ENCODE measurements around the gene PDSS2.
"Not testable (repeated sequence)": the region's sequence is repeated elsewhere in the genome, so short reads cannot be mapped to it uniquely, and the experiment has no call there.

Gene PDSS2

DNA sequence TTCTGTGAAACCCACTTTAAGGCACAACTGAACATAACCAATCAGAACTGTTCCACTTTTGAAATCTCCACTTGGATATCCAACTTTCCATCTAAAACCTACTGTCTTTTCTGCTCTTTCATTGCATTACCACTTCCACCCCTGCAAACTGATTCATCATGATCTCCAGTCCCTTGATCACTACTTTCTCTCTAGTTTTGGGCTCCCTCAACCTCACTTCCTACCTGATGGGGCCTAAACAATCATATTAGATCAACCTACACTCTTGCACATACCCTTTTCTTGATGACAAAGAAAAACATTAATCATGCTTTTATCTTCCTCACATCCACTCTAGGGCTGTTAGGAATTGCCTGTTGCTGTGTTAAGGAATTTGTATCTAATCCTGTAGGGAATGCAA is 137.6 kb downstream of the PDSS2 start:
- DNase-seq (ENCODE audit: low read depth in 2 of 2), result no peak

DNA sequence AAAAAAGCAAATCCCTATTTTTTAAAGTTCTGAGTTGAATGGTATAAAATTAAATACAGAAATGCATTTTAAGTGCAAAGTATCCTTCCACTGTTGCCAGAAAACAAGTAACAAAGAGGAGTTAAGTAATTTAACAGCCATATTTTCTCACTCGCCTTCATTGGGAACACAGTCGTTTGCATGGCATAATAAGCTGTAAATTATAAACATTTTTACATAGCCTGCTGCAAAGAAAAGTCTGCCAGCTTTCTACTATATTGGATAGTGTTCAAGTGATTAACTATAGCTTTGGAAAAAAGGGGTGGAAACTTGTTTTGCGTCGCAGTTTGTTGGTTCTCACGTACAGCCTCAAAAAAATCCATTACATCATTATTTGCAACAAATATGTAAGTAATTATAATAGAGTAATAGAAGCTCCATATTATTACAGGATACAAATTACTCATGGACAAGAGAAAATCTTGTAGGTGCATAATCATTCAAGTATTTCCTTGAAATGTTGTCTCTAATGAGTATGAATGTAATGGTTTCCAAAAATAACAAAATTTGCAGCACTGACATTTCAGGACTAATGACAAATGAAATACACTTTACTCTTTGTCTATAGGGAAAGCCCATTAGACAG is 139.3 kb downstream of the PDSS2 start:
- DNase-seq (ENCODE audit: low read depth in 2 of 2), result no peak

DNA sequence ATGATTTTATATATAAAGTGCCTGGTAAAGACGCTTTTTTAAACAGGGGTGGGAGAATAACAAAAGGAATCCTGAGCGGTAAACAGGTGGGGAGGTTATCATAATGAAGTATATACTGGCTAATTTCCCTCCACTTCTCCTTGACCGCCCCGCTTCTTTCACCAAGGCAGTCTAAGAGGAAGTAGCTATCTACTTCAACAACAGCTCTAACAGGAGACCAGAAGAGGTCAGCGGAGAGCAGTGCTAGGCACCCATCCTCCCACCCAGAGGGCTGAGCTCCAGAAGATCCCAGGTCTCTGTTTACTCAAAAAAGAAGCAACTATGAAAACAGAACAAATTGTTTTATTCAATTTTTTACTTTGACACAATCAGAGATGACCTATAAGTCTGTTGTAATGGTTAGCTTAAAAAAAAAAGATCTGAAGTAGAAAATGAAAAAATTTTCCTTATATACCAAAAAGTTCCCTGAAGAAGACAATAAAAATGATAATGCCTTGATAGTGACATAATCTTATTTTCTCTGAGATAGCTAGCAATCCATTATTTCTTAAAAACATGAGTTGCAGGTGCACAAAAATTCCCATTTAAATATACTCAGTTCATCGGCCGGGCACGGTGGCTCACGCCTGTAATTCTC is 141.1 kb downstream of the PDSS2 start:
- DNase-seq (ENCODE audit: low read depth in 2 of 2), result no peak

DNA sequence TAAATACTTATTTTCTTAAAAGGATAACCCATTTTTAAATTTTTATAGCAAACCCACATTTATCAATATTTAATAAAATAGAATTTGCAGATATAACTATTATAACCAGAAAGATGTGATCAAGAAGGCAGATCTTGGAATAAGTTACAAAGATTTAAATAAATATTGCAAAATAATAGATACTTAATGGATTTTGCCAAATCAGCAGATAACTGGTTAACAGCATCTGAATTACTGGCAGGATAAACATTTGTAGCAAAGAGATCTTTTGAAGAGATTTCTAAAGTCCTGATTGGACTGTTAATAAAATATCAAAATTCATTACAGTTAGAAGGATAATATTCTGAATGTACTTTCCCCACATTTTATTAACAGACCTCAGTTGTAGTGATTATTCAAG is 144.2 kb downstream of the PDSS2 start:
- DNase-seq (ENCODE audit: low read depth in 2 of 2), result no peak

DNA sequence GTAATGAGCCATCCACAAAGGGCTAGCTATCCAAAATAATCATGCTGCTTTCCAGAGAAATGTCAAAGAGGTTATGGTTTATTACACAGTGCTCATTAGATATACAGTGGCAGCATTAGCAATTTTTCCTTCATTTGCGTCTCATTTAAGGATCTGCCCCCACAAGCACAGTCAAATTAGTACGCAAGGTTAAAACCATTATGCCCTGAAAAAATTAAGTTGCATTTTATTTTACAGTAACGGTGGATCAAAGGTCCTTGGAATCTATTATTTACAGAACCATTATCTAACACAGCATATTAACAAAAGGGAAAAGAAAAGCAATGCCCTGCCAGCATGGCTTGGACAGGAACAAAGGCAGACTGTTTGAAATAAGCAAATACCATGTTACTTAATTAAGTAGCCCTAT is 144.8 kb downstream of the PDSS2 start:
- no peak for DNase-seq (ENCODE audit: low read depth in 2 of 2)

DNA sequence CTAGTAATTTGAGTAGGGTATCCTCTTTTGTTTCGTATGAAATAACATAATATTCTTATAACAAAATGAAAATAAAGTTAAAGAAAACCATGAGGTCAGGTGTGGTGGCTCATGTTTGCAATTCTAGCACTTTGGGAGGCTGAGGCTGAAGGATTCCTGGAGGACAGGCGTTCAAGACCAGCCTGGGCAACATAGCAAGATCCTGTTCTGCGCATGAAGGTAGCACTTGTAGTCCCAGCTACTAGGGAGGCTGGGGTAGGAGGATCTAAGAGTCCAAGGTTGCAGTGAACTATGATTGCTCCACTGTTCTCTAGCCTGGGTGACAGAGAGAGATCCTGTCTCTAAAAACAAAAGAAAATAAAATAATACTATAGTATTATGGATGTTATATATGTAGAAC is 145.6 kb downstream of the PDSS2 start:
- no peak for DNase-seq (ENCODE audit: low read depth in 2 of 2)

GRCh38 chr6:107310362-107310761 is 149.0 kb downstream of the PDSS2 start:
- DNase-seq (ENCODE audit: low read depth in 2 of 2), result no peak

GRCh38 chr6:107308677-107309076 is 150.7 kb downstream of the PDSS2 start:
- no peak for DNase-seq (ENCODE audit: low read depth in 2 of 2)

DNA sequence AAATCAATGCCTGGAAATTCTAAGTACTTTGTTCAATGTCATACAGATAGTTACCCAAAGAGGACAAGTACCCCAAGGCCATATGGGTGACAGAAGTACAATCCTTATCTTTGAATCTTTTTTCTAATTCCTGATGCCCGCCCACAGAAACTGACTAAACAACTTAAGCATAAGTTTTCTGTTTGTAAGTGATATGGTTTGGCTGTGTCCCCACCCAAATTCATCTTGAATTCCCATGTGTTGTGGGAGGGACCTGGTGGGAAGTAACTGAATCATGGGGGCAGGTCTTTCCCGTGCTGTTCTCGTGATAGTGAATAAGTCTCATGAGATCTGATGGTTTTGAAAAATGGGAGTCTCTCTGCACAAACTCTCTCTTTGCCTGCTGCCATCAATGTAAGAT is 153.4 kb downstream of the PDSS2 start:
- not testable (repeated sequence) for DNase-seq (ENCODE audit: low read depth in 2 of 2)

DNA sequence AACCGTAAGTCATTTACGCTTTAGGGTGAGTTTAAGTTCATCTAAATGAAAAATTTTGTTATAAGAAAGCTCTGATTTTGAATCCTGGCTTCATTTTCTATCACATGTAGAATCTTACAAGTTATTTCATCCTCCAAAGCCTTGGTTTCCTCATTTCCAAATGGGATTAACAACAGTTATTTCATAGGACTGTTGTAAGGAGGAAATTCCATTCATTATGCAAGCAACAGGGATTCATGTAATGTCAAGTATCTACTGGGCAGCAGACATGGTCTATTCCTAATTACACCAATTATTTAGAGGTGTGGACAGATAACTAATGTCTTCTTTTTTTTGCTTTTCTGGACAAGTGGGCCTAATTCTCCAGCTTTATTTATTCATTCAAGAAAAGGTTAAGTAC is 154.0 kb downstream of the PDSS2 start:
- DNase-seq (ENCODE audit: low read depth in 2 of 2), result no peak

GRCh38 chr6:107304421-107305025 is 154.8 kb downstream of the PDSS2 start:
- peak in 1 of 2 experiments; percentile 34 for DNase-seq (ENCODE audit: low read depth in 2 of 2)

DNA sequence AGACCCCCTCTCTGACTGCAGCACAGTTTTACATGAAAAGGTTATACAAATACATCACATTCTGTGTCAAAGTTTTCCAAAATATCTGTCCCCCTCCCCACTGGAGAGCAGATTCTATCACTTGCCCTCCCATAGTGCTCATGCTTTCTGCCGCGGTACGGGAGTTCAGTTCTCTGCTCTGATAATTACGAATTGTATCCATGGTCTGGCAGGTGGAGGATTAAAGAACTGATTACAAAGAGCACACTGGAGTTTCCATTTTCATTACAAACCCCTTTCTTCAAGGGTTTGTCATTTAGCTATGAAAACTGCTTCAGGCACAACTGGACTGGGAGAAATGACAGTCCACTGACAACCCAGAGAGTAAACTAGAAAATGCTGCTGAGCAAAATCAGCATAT is 166.0 kb downstream of the PDSS2 start:
- no peak for DNase-seq (ENCODE audit: low read depth in 2 of 2)

GRCh38 chr6:107292715-107293271 is 166.6 kb downstream of the PDSS2 start:
- no peak for DNase-seq (ENCODE audit: low read depth in 2 of 2)

DNA sequence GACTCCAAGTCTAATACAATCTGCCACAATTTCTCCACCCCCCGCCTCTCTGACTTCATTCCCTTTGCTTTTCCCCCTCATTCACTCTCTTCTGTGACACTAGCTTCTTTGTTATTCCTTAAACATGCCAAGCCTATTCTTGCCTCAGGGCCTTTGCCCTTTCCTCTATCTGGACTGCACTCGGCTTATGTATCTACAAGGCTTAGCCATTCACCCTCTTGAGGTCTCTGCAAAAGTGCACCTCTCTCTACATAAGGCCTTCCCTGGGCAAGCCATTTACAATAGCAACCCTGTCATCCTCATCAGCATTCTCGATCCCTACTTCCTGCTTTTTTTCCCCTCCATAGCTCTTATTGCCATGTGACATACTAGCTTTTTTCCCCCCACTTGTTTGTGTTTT is 168.9 kb downstream of the PDSS2 start:
- no peak for DNase-seq (ENCODE audit: low read depth in 2 of 2)

DNA sequence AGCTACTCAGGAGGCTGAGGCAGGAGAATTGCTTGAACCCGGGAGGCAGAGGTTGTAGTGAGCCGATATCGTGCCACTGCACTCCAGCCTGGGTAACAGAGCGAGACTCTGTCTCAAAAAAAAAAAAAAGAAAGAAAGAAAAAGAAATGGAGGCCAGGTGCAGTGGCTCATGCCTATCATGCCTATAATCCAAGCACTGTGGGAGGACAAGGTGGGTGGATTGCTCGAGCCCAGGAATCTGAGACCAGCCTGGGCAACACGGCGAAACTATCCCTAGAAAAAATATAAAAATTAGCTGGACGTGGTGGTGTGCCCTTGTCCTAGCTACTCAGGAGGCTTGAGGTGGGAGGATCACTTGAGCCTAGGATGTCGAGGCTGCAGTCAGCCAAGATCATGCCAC is 170.1 kb downstream of the PDSS2 start:
- DNase-seq (ENCODE audit: low read depth in 2 of 2), result not testable (repeated sequence)

GRCh38 chr6:107285683-107286082 is 173.7 kb downstream of the PDSS2 start:
- not testable (repeated sequence) for DNase-seq (ENCODE audit: low read depth in 2 of 2)

GRCh38 chr6:107284805-107285204 is 174.6 kb downstream of the PDSS2 start:
- no peak for DNase-seq (ENCODE audit: low read depth in 2 of 2)

DNA sequence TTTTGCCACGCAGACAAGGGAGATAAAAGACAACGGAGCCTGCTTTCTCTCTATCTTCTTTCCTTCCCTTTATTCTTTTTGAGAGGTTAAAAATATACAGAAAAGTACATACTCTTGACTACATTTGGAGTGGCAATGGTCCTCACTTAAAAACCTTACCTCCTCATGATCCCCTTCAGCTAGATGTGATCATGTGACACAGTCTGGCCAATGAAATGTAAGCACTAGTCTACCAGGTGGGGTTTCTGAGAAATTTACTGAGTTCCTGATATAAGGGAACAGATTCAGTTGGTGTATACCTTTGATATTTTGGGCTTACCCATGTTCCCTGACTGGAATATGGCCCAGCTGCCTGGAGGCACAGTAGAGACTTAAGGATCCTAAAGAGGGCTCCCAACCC is 178.6 kb downstream of the PDSS2 start:
- no peak for DNase-seq (ENCODE audit: low read depth in 2 of 2)

DNA sequence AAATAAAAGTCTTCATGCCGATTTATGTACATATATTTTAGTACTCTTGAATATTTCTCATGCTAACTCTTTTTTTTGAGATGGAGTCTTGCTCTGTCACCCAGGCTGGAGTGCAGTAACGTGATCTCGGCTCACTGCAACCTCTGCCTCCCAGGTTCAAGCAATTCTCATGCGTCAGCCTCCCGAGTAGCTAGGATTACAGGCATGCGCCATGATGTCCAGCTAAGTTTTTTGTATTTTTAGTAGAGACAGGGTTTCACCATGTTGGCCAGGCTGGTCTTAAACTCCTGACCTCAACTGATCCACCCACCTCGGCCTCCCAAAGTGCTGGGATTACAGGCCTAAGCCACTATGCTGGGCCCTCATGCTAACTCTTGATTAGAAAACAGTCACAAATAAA is 179.4 kb downstream of the PDSS2 start:
- DNase-seq (ENCODE audit: low read depth in 2 of 2), result not testable (repeated sequence)

GRCh38 chr6:107275330-107275865 is 184.0 kb downstream of the PDSS2 start:
- DNase-seq (ENCODE audit: low read depth in 2 of 2), result no peak

GRCh38 chr6:107274288-107274687 is 185.1 kb downstream of the PDSS2 start:
- DNase-seq (ENCODE audit: low read depth in 2 of 2), result no peak

GRCh38 chr6:107272246-107272645 is 187.1 kb downstream of the PDSS2 start:
- no peak for DNase-seq (ENCODE audit: low read depth in 2 of 2)

Data from stimulated activated CD4-positive, alpha-beta T cell treated with anti-CD3 and anti-CD28 coated beads, Interleukin-12 subunit alpha, Interleukin-12 subunit beta, amount 100 ng/mL, for 24 hours (primary cell).